H9 (cell line): Measurements from ENCODE around the gene ANKDD1B. TPM values are rescaled to one million over a fixed set of nuclear protein-coding genes. Genes with fewer than 3 reads are reported as not detected.

Experiments
- DNase-seq: peaks from one replicate; pipeline ENCODE4 v3.0.0-alpha.2; 2017
- H2AFZ ChIP-seq: one replicate; pipeline ENCODE4 v1.6.1; 2013; ENCODE audit warnings: mild to moderate bottlenecking, low read length, control low read depth, moderate library complexity
- H2AK5ac ChIP-seq: 2 replicates; pipeline ENCODE4 v1.6.1; 2013; ENCODE audit warnings: low read length, control low read depth, mixed read lengths; ENCODE audit not compliant: insufficient read length
- H2BK120ac ChIP-seq: one replicate; pipeline ENCODE4 v1.6.1; 2013; ENCODE audit warnings: low read depth, mild to moderate bottlenecking, low read length, control low read depth, inconsistent platforms; ENCODE audit not compliant: poor library complexity, severe bottlenecking
- H2BK12ac ChIP-seq: 2 replicates; pipeline ENCODE4 v1.6.1; 2013; ENCODE audit warnings: low read length, control low read depth, mixed read lengths, low read depth; ENCODE audit not compliant: insufficient read length
- H2BK15ac ChIP-seq: 2 replicates; pipeline ENCODE4 v1.6.1; 2013; ENCODE audit warnings: low read depth, low read length, control low read depth
- H2BK20ac ChIP-seq: one replicate; pipeline ENCODE4 v1.6.1; 2013; ENCODE audit warnings: low read depth, mild to moderate bottlenecking, low read length, control low read depth, inconsistent platforms; ENCODE audit not compliant: poor library complexity, severe bottlenecking
- H2BK5ac ChIP-seq: 2 replicates; pipeline ENCODE4 v1.6.1; 2013; ENCODE audit warnings: low read length, control low read depth, mixed read lengths; ENCODE audit not compliant: insufficient read length
- H3K14ac ChIP-seq: 2 replicates; pipeline ENCODE4 v1.6.1; 2013; ENCODE audit warnings: low read length, control low read depth; ENCODE audit not compliant: insufficient read depth
- H3K18ac ChIP-seq: 2 replicates; pipeline ENCODE4 v1.6.1; 2013; ENCODE audit warnings: low read depth, mild to moderate bottlenecking, mixed read lengths, low read length, control low read depth; ENCODE audit not compliant: insufficient read length
- H3K23ac ChIP-seq: 2 replicates; pipeline ENCODE4 v1.6.1; 2013; ENCODE audit warnings: low read length, control low read depth, mixed read lengths, low read depth; ENCODE audit not compliant: insufficient read length
- H3K23me2 ChIP-seq: 2 replicates; pipeline ENCODE4 v1.6.1; 2013; ENCODE audit warnings: low read depth, mild to moderate bottlenecking, mixed read lengths, low read length, control low read depth; ENCODE audit not compliant: insufficient read length, poor library complexity, severe bottlenecking
- H3K27ac ChIP-seq: 2 replicates; pipeline ENCODE4 v1.5.1; 2013; ENCODE audit warnings: low read length, control low read depth, mixed read lengths, low read depth; ENCODE audit not compliant: insufficient read length
- H3K27me3 ChIP-seq: 2 replicates; pipeline ENCODE4 v1.6.1; 2013; ENCODE audit warnings: low read length, control low read depth, inconsistent platforms; ENCODE audit not compliant: insufficient read depth
- H3K4ac ChIP-seq: 2 replicates; pipeline ENCODE4 v1.6.1; 2013; ENCODE audit warnings: low read depth, mild to moderate bottlenecking, control low read depth, inconsistent platforms, low read length, moderate library complexity
- H3K4me1 ChIP-seq: 2 replicates; pipeline ENCODE4 v1.6.1; 2013; ENCODE audit warnings: low read length, control low read depth, inconsistent platforms; ENCODE audit not compliant: insufficient read depth
- H3K4me2 ChIP-seq: 2 replicates; pipeline ENCODE4 v1.6.1; 2013; ENCODE audit warnings: low read length, control low read depth, mixed read lengths; ENCODE audit not compliant: insufficient read length, insufficient read depth
- H3K56ac ChIP-seq: 2 replicates; pipeline ENCODE4 v1.6.1; 2013; ENCODE audit warnings: low read depth, mild to moderate bottlenecking, mixed read lengths, low read length, control low read depth; ENCODE audit not compliant: insufficient read length
- H3K79me1 ChIP-seq: 2 replicates; pipeline ENCODE4 v1.6.1; 2013; ENCODE audit warnings: low read depth, mild to moderate bottlenecking, moderate library complexity, low read length, control low read depth, inconsistent platforms; ENCODE audit not compliant: insufficient read depth, poor library complexity, severe bottlenecking
- H3K79me2 ChIP-seq: 2 replicates; pipeline ENCODE4 v1.6.1; 2013; ENCODE audit warnings: low read length, control low read depth, inconsistent platforms; ENCODE audit not compliant: insufficient read depth
- H3K9ac ChIP-seq: 2 replicates; pipeline ENCODE4 v1.6.1; 2013; ENCODE audit warnings: low read length, control low read depth, mixed read lengths; ENCODE audit not compliant: insufficient read length; ENCODE audit errors: extremely low read depth
- H3K9me3 ChIP-seq: one replicate; pipeline ENCODE4 v1.6.1; 2013; ENCODE audit warnings: low read depth, low read length, inconsistent platforms; ENCODE audit not compliant: control insufficient read depth
- H3T11ph ChIP-seq: one replicate; pipeline ENCODE4 v1.6.1; 2013; ENCODE audit warnings: mild to moderate bottlenecking, low read length, control low read depth, inconsistent platforms
- H4K20me1 ChIP-seq: one replicate; pipeline ENCODE4 v1.6.1; 2013; ENCODE audit not compliant: control insufficient read depth, insufficient read length, insufficient read depth
- H4K5ac ChIP-seq: 2 replicates; pipeline ENCODE4 v1.6.1; 2013; ENCODE audit warnings: low read depth, mild to moderate bottlenecking, mixed read lengths, low read length, control low read depth; ENCODE audit not compliant: insufficient read length
- H4K8ac ChIP-seq: replicated peaks from 2 replicates; pipeline ENCODE4 v1.6.1; 2013; ENCODE audit warnings: low read length, control low read depth, mixed read lengths, low read depth; ENCODE audit not compliant: insufficient read length
- H4K91ac ChIP-seq: 2 replicates; pipeline ENCODE4 v1.6.1; 2013; ENCODE audit warnings: low read depth, mild to moderate bottlenecking, moderate library complexity, mixed read lengths, low read length, control low read depth; ENCODE audit not compliant: insufficient read length
- H3K27ac Mint-ChIP-seq, 3 experiments: 2 replicates in 2 of 3; 3 replicates in 1 of 3; pipeline ENCODE4 v1.8.0; 2020 to 2021; ENCODE audit warnings: mixed read lengths in 3 of 3, mild to moderate bottlenecking in 1 of 3, moderate library complexity in 1 of 3
- H3K27me3 Mint-ChIP-seq: 2 replicates; pipeline ENCODE4 v1.8.0; 2021; ENCODE audit warnings: low read depth, mild to moderate bottlenecking, moderate library complexity, mixed read lengths
- H3K36me3 Mint-ChIP-seq, 3 experiments: 2 replicates in 2 of 3; 3 replicates in 1 of 3; pipeline ENCODE4 v1.8.0; 2020 to 2021; ENCODE audit warnings: low read depth in 3 of 3, mixed read lengths in 3 of 3; ENCODE audit not compliant: insufficient read depth in 1 of 3
- H3K4me1 Mint-ChIP-seq, 2 experiments: 2 replicates each; pipeline ENCODE4 v1.8.0; 2020; ENCODE audit warnings: mixed read lengths in 2 of 2
- H3K4me3 Mint-ChIP-seq, 2 experiments: 2 replicates in 1 of 2; 3 replicates in 1 of 2; pipeline ENCODE4 v1.8.0; 2020 to 2021; ENCODE audit warnings: mild to moderate bottlenecking in 2 of 2, mixed read lengths in 2 of 2, moderate library complexity in 1 of 2
- H3K9me3 Mint-ChIP-seq, 2 experiments: 2 replicates in 1 of 2; 3 replicates in 1 of 2; pipeline ENCODE4 v1.8.0; 2020; ENCODE audit warnings: mild to moderate bottlenecking in 2 of 2, mixed read lengths in 2 of 2, moderate library complexity in 1 of 2
- WGBS: extraction: QIAGEN DNeasy Blood & Tissue Kit; methylation state at CpG from one replicate; pipeline ENCODE4 v1.1.7; 2013; ENCODE audit warnings: missing lambda C conversion rate, low lambda C conversion rate, mixed read lengths; ENCODE audit not compliant: insufficient read length; ENCODE audit errors: extremely low coverage; 5-methylcytosine and 5-hydroxymethylcytosine counted together
- total RNA-seq: library from RNA; stranded (reverse); gene quantifications from 2 replicates; pipeline ENCODE4 v1.2.1, GENCODE V29; 2021
- TF ChIP-seq, protein P1 (sequence below): fragments of 200-600 bp; sonication (generic); conservative IDR thresholded peaks from 3 replicates; pipeline ENCODE4 v1.8.0; 2021; ENCODE audit warnings: antibody characterized with exemption, mild to moderate bottlenecking

Gene ANKDD1B
- total RNA-seq, 1 experiment from 2014 or later = 0.33 TPM

DNA sequence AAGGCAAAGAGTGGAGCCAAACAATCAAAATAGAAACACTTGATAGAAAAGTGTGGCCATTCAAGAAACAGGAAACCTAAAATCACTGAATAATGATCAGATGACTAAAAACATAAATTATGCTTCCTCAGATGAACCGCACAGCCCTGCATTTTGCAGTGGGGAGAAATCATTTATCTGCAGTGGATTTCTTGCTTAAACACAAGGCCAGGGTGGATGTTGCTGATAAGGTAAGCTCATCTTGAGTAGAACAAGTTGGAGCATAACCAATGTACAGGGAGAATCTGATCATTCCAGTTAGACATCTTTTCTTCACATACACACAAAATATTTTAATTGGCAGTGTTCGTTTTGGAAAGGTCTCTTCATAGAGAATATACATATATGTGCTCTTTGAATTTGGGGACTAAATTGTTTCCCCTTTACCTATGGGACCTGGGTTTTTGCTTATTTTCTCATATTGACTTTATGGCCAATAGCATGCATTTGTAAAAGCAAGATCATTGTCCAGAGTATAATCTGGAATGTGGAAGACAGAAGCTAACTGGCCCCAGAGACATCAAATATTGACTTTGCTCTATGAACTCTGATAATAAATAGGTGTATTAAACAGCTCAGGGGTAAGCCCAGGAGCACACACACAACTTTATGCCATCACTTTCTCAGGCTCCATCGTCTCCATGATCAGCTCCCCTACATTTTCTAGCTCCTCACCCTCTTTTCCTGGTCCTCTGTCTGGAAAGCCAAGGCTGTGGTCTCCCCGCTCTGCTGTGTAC is 9.1 kb downstream of the ANKDD1B start:
- Mint-ChIP-seq H3K27me3 (no peaks in the 10 kb centered on the region), H3K9me3 (no peaks in the 10 kb centered on the region; a peak in 1 of 5 replicates), H3K36me3 (no peaks in the 10 kb centered on the region), H3K4me1 (peaks cover 12 to 16% of the 10 kb centered on the region in 2 experiments), H3K4me3 (no peak overlapping the region), H3K27ac (no peak overlapping the region)
- Histone ChIP-seq H2BK5ac (no peak overlapping the region), H2BK20ac (no peak overlapping the region), H2AFZ (no peak overlapping the region), H3K56ac (no peak overlapping the region), H3K9ac (no peak overlapping the region), H3K4me1 (no peaks in the 10 kb centered on the region), H3K18ac (no peak overlapping the region), H3K9me3 (no peaks in the 10 kb centered on the region), H3K79me2 (no peaks in the 10 kb centered on the region), H3K23ac (no peak overlapping the region), H3K79me1 (no peaks in the 10 kb centered on the region), H3K14ac (no peak overlapping the region), H4K91ac (no peak overlapping the region), H3K4ac (no peak overlapping the region), H3K4me2 (no peak overlapping the region), H3K27ac (no peak overlapping the region), H4K5ac (no peak overlapping the region), H2BK15ac (no peak overlapping the region), H3K27me3 (no peaks in the 10 kb centered on the region), H4K8ac (no peak overlapping the region), H3K23me2 (no peaks in the 10 kb centered on the region), H2BK12ac (no peak overlapping the region), H4K20me1 (no peaks in the 10 kb centered on the region), H3T11ph (no peak overlapping the region), H2BK120ac (no peak overlapping the region), H2AK5ac (no peak overlapping the region)
- WGBS = no CpG with 5 or more reads among the region's 4 CpGs
- DNase-seq = no peak
- TF ChIP-seq, protein P1, sequence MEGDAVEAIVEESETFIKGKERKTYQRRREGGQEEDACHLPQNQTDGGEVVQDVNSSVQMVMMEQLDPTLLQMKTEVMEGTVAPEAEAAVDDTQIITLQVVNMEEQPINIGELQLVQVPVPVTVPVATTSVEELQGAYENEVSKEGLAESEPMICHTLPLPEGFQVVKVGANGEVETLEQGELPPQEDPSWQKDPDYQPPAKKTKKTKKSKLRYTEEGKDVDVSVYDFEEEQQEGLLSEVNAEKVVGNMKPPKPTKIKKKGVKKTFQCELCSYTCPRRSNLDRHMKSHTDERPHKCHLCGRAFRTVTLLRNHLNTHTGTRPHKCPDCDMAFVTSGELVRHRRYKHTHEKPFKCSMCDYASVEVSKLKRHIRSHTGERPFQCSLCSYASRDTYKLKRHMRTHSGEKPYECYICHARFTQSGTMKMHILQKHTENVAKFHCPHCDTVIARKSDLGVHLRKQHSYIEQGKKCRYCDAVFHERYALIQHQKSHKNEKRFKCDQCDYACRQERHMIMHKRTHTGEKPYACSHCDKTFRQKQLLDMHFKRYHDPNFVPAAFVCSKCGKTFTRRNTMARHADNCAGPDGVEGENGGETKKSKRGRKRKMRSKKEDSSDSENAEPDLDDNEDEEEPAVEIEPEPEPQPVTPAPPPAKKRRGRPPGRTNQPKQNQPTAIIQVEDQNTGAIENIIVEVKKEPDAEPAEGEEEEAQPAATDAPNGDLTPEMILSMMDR = no peak
